Bronchial epithelial cell (primary cell): ENCODE measurements around the gene EEIG1. TPM values are rescaled to one million over a fixed set of nuclear protein-coding genes. Genes with fewer than 3 reads are reported as not detected.

Experiments
- DNase-seq: peaks from one replicate; pipeline ENCODE4 v3.0.0-alpha.2; 2010; ENCODE audit warnings: low read depth
- FAIRE-seq: peaks from 2 replicates; lab custom pipeline; 2011; peaks lifted over from hg19 to GRCh38; lab: Jason Lieb, UNC
- H3K27me3 ChIP-seq: 2 replicates; pipeline ENCODE4 v1.5.1; 2011; ENCODE audit warnings: low read length; ENCODE audit not compliant: control insufficient read depth, insufficient read depth
- H3K36me3 ChIP-seq: 2 replicates; pipeline ENCODE4 v1.5.1; 2011; ENCODE audit warnings: low read length; ENCODE audit not compliant: control insufficient read depth, insufficient read depth
- H3K4me3 ChIP-seq: 2 replicates; pipeline ENCODE4 v1.5.1; 2011; ENCODE audit warnings: mild to moderate bottlenecking, low read depth, low read length, control low read depth
- total RNA-seq: library from RNA; depleted of rRNA; stranded (reverse); fragments of >200 nt; gene quantifications from 2 replicates; pipeline ENCODE4 v1.2.1, GENCODE V29; 2014
- TF ChIP-seq, protein P1 (sequence below): IDR thresholded peaks from 2 replicates; pipeline ENCODE4 v1.5.1; 2011; ENCODE audit warnings: mild to moderate bottlenecking, moderate library complexity, low read length, control low read depth, inconsistent platforms; ENCODE audit not compliant: insufficient read depth, severe bottlenecking

EEIG1 gene
- total RNA-seq, 1 donor from 2014 or later: 7.4 TPM

- peaks cover 1% of the 10 kb centered on the region for H3K36me3 ChIP-seq
- no peaks in the 10 kb centered on the region for H3K27me3 ChIP-seq
- TF ChIP-seq, protein P1, sequence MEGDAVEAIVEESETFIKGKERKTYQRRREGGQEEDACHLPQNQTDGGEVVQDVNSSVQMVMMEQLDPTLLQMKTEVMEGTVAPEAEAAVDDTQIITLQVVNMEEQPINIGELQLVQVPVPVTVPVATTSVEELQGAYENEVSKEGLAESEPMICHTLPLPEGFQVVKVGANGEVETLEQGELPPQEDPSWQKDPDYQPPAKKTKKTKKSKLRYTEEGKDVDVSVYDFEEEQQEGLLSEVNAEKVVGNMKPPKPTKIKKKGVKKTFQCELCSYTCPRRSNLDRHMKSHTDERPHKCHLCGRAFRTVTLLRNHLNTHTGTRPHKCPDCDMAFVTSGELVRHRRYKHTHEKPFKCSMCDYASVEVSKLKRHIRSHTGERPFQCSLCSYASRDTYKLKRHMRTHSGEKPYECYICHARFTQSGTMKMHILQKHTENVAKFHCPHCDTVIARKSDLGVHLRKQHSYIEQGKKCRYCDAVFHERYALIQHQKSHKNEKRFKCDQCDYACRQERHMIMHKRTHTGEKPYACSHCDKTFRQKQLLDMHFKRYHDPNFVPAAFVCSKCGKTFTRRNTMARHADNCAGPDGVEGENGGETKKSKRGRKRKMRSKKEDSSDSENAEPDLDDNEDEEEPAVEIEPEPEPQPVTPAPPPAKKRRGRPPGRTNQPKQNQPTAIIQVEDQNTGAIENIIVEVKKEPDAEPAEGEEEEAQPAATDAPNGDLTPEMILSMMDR: no peak
- no peak for DNase-seq
- H3K4me3 ChIP-seq: no peak overlapping the region
- no peak for FAIRE-seq
Observed at GRCh38 chr9:127972236-127972871, 8.4 kb downstream of the EEIG1 start.

DNA sequence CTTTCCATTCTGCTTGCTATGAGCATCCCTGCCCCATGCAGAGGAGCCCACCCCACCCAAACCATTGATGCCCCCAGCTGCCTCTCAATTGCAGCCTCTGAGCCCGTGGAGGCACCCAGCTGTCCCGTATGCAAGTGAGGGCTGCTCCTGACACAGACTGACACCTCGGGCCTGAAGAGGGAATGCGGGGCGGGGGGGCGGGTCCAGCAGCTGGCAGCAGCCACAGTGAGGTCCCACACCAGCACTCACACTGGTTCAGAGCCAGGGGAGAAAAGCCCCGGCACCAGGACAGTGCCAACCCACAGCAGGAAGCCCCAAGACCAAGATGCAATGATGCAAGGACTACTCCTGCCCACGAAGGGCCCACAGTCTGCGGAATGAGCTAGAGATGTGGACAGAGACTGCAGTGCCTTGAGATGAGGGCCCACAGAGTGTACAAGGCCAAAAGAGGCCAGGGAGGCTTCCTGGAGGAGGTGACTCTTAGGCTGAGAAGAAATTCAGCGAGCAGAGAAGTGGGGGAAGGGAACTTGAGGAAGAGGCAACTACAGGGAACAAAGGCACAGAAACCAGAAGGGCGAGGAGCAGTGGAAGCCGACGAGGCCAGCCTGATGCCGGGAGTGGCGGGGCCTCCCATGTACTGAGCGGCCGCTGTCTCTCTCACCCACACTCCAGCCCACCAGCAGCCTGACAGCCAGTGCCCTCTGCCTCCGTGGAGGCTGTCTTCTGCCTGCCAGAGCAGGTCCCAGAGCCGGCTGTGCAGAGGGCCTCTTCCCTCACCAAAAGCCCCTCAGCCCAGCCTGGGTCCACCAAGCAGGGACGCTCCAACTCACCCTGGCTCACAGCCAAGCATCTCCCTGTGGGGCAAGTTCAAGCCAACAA is 9.2 kb downstream of the EEIG1 start:
- Histone ChIP-seq H3K4me3 (no peak overlapping the region), H3K27me3 (no peaks in the 10 kb centered on the region), H3K36me3 (peaks cover 1% of the 10 kb centered on the region)
- DNase-seq: no peak
- FAIRE-seq: no peak
- TF ChIP-seq, protein P1: no peak

GRCh38 chr9:127970401-127971313 is 10.1 kb downstream of the EEIG1 start:
- TF ChIP-seq, protein P1: no peak

GRCh38 chr9:127968700-127969383 is 11.9 kb downstream of the EEIG1 start:
- Histone ChIP-seq H3K27me3 (no peaks in the 10 kb centered on the region), H3K36me3 (no peaks in the 10 kb centered on the region), H3K4me3 (no peak overlapping the region)
- peak; percentile 95 for FAIRE-seq
- peak; percentile 86 for DNase-seq
- TF ChIP-seq, protein P1: no peak

More at GRCh38 chr9:127970401-127971313, 10.1 kb downstream of the EEIG1 start:
- no peaks in the 10 kb centered on the region for H3K27me3 ChIP-seq
- FAIRE-seq (peak; percentile 89), DNase-seq (peak; percentile 75)
- H3K36me3 ChIP-seq: no peaks in the 10 kb centered on the region
- H3K4me3 ChIP-seq: no peak overlapping the region

GRCh38 chr9:127968042-127968441 is 12.7 kb downstream of the EEIG1 start:
- no peak overlapping the region for H3K4me3 ChIP-seq
- DNase-seq: peak; percentile 91
- FAIRE-seq: no peak
- H3K36me3 ChIP-seq: no peaks in the 10 kb centered on the region
- TF ChIP-seq, protein P1: peak; percentile 25
- H3K27me3 ChIP-seq: no peaks in the 10 kb centered on the region
